GM12872 (cell line): ENCODE data around the gene CD63.

Experiments used
- TF ChIP-seq, protein P1 (sequence below): IDR thresholded peaks from 3 replicates; pipeline ENCODE4 v1.5.1; 2011; ENCODE audit warnings: low read depth, mild to moderate bottlenecking, low read length, moderate library complexity; ENCODE audit not compliant: insufficient read depth

Gene CD63

GRCh38 chr12:55722948-55723347 lies 5.9 kb downstream of the CD63 start:
- TF ChIP-seq, protein P1, sequence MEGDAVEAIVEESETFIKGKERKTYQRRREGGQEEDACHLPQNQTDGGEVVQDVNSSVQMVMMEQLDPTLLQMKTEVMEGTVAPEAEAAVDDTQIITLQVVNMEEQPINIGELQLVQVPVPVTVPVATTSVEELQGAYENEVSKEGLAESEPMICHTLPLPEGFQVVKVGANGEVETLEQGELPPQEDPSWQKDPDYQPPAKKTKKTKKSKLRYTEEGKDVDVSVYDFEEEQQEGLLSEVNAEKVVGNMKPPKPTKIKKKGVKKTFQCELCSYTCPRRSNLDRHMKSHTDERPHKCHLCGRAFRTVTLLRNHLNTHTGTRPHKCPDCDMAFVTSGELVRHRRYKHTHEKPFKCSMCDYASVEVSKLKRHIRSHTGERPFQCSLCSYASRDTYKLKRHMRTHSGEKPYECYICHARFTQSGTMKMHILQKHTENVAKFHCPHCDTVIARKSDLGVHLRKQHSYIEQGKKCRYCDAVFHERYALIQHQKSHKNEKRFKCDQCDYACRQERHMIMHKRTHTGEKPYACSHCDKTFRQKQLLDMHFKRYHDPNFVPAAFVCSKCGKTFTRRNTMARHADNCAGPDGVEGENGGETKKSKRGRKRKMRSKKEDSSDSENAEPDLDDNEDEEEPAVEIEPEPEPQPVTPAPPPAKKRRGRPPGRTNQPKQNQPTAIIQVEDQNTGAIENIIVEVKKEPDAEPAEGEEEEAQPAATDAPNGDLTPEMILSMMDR = no peak

- TF ChIP-seq, protein P1 = no peak
Measured at GRCh38 chr12:55721601-55722213, 7.1 kb downstream of the CD63 start.

- TF ChIP-seq, protein P1 = peak; percentile 48
Measured at GRCh38 chr12:55720894-55721444, 7.8 kb downstream of the CD63 start.

DNA sequence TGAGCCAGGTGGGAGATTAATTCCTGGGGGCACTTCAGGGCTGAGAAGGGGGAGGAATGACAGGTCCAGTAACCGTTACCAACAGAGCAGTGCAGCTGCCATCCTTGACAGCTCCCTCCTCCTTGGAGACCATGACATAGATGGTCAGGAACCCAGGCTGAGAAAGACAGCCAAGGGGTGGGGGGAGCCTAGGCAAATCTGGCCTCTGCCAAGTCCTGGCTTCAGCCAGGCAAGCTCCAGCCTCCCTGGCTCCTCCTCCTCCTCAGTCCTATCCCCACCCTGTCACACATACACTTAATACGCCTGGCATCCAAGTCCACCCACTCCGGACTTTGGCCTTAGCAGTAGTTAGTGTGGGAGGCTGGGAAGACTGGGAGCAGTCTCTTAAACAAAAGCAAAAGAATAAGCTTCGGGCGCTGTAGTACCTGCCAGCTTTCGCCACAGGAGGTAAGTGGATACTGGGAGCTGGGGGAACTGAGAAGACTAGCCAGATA lies 8.7 kb downstream of the CD63 start, which contains the start of gene RDH5:
Gene RDH5, plus strand, starts transcription at position 323 of the 494 bp plus-strand sequence. CDS start 792 bp downstream, outside the sequence.
- TF ChIP-seq, protein P1 = no peak

DNA sequence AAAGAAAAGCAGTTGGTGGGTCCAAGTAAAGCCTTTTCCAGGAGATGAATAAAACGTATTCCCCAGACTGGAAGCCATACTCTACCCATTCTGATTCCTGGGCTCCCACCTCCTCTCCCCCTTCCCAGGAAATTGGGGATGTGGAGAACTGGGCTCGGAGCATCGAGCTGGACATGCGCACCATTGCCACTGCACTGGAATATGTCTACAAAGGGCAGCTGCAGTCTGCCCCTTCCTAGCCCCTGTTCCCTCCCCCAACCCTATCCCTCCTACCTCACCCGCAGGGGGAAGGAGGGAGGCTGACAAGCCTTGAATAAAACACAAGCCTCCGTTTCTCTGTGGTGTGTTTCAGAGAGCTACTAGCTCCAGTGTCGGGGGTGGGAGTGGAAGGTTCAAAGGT lies 9.4 kb downstream of the CD63 start:
- TF ChIP-seq, protein P1 = no peak

GRCh38 chr12:55718624-55719275 lies 10.1 kb downstream of the CD63 start:
- TF ChIP-seq, protein P1 = no peak

GRCh38 chr12:55718015-55718414 lies 10.8 kb downstream of the CD63 start:
- TF ChIP-seq, protein P1 = no peak
